Body of pancreas (tissue), 4 donors: ENCODE data around the gene FLRT3.

Experiments used
- CTCF ChIP-seq, 7 experiments: fragments of 450-650 bp in 4 of 7; fragments of 200-600 bp in 3 of 7; sonication (generic) in 3 of 7; IDR thresholded peaks; one replicate each; pipeline ENCODE4 v1.5.1; 2016 to 2019; ENCODE audit warnings: antibody characterized with exemption in 7 of 7
- POLR2A ChIP-seq, 3 donors: fragments of 450-650 bp; IDR thresholded peaks; one replicate each; pipeline ENCODE4 v1.6.1; 2016; ENCODE audit warnings: antibody characterized with exemption in 3 of 3, mild to moderate bottlenecking in 2 of 3

GRCh38 chr20:14304472-14304871, 32.9 kb downstream of the FLRT3 start:
- TF ChIP-seq CTCF (IDR thresholded peaks at IDR 0.05), result no peak
- no peak for TF ChIP-seq POLR2A (IDR thresholded peaks at IDR 0.05)
